HG03457 (cell line): ENCODE results near the gene ASIC2.
"Not testable (repeated sequence)": the region's sequence is repeated elsewhere in the genome, so short reads cannot be mapped to it uniquely, and the experiment has no call there.

Experiments used
- ATAC-seq: cut with Tn5 transposase; IDR thresholded peaks from one replicate; pipeline ENCODE4 v1.9.1; 2021; ENCODE audit warnings: moderate number of reproducible peaks; ENCODE audit not compliant: unreplicated experiment

ASIC2 gene

DNA sequence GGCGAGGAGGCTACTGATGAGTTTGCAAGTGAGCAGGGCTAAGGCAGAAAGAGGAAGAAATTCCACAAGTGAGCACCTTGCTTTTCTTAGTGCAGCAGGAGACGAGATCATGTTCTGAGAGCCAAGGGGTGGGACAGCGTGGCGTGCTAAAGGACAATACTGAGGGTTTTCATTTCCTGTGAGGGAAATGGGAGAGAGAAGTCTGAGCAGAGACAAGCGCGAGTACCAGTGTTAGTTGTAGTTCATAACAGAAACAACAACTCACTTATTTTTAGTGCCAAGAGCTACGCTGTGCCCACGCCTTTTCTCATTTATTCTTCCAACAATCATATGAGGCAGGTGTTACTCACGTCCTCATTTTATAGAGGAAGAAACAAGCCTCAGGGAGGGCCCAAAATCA, 299.1 kb downstream of the ASIC2 start:
- ATAC-seq = no peak

DNA sequence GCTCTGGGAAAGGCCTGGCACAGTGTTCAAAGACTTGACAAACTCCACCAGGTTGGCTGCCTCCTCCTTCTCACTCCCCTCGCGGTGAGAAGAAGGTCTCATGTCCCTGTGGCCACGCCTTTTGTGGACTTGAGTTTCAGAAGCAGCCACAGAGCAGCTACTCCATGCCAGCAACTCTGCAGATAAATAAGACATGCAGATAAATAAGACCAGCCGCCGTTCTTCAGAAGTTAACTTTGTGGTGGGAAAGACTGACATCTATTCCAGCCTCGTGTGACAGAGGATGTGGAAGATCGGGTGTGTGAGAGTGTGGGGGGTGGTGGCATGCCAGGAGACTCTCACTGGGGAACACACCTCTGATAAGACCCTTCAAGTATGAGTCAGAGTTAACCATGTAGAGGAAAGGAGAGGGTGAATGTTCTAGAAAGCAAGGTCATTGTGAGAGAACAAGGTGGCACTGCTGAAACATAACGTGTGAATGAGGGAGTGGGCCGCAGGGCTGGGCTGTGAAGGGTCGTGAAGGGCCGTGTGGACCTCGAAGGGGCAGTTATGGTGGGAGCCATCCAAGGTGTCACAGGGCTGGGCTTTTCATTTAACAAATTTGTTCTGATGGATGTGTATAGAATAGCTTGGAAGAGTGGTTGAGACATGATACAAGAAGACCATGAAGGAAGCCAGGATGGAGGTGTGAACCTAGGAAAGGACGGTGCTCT, 300.6 kb downstream of the ASIC2 start:
- ATAC-seq = no peak

DNA sequence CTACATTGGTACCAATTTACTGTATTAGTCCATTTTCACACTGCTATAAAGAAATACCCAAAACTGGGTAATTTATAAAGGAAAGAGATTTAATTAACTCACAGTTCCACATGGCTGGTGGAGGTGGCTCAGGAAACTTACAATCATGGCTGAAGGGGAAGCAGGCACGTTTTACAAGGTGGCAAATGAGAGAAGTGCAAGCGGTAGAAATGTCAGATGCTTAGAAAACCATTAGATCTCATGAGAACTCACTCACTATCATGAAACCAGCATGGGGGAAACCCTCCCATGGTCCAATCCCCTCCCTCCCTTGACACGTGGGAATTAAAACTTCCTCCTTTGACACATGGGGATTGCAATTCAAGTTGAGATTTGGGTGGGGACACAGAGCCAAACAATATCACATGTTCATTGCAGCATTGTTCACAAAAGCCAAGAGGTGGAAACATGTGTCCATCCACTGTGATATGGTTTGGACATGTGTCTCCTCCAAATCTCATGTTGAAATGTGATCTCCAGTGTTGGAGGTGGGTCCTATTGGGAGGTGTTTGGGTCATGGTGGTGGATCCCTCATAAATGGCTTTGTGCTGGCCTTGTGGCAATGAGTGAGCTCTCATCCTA, 304.5 kb downstream of the ASIC2 start:
- no peak for ATAC-seq

DNA sequence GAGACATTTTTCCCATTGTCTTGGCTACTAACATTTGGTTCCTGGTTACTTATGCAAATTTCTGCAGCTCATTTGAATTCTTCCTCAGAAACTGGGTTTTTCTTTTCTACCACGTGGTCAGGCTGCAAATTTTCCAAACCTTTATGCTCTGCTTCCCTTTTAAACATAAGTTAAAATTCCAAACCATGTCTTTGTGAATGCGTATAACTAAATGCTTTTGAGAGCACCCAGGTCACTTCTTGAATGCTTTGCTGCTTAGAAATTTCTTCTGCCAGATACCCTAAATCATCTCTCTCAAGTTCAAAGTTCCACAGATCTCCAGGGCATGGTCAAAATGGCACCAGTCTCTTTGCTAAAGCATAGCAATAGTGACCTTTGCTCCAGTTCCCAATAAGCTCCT, 305.2 kb downstream of the ASIC2 start:
- not testable (repeated sequence) for ATAC-seq

DNA sequence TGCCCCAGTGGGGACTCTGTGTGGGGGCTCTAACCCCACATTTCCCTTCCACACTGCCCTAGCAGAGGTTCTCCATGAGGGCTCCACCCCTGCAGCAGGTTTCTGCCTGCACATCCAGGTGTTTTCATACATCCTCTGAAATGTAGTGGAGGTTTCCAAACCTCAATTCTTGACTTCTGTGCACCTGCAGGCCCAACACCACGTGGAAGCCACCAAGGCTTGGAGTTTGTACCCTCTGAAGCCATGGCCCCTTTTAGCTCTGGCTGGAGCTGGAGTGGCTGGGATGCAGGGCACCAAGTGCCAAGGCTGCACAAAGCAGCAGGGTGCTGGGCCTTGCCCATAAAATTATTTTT, 305.7 kb downstream of the ASIC2 start:
- ATAC-seq = not testable (repeated sequence)

DNA sequence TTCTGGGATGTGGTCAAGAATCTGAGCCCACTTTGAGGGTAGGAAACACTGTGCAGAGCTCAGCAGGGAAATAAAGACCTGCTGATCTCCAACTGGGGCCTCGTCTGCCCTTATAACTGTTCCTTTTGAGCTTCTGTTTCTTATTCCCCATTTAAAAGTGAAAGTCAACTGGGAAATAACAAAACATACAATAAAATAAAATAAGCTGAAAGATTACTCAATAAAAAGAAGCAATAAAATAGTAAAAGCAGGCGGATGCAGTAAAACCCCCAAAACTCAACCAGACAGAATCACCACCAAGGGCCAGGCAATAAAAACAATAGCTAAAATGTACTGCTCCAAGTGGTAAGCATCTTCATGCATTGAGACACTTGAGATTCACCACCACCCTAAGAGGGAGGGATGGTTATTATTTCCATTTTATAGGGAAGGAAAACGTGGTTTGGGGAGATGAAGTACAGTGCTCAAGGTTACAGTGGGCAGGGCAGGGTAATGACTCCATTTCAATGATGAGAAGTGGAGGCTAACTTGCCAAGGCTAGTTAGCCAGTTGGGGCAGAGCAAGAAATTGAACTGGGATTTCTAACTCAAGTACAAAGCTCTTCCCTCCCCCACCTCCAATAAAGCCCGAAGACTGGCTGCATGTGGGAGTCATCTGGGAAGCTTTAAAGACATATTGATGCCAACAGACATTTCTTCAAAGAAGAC, 307.9 kb downstream of the ASIC2 start:
- ATAC-seq = no peak

DNA sequence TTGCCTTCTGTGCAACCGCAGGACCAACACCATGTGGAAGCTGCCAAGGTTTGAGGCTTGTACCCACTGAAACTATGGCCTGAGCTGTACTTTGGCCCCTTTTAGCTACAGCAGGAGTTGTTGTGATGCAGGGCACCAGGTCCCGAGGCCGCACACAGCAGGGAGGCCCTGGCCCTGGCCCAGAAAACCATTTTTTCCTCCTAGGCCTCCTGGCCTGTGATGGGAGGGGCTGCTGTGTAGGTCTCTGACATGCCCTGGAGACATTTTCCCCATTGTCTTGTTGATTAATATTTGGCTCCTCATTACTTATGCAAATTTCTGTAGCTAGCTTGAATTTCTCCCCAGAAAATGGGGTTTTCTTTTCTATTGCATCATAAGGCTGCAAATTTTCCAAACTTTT, 311.5 kb downstream of the ASIC2 start:
- ATAC-seq = not testable (repeated sequence)

DNA sequence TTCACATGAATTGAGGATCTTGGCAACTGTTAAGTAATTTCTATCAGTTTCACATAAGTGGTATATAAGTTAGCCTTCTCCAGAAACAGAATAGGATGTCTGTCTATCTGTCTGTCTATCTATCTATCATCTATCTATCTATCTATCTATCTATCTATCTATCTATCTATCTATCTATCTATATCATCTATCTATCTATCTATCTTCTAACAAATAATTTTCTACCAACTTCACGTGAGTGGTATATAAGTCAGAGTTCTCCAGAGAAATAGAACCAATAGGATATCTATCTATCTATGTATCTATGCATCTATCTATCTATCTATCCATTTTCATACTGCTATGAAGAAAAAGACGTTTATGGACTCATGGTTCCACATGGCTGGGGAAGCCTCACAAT, 312.9 kb downstream of the ASIC2 start:
- ATAC-seq = no peak

DNA sequence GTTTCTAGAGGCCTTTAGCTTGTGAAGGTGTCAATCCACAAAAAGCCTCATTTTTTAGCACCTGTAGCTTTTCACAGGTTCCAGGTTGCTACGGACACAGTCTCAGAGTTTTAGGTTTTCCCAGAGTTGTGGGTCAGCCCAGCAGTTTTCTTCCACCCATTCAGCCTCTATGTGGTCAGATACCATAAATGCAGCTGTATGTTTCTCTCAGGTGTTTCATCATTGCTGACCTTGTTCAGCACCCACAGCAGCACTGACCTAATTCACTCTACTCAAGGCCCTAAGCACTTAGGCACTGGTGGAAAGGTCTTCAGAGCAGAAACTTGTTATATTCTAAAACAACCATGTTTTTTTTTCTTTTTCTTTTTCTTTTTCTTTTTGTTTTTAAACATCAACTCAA, 316.5 kb downstream of the ASIC2 start:
- ATAC-seq = no peak

DNA sequence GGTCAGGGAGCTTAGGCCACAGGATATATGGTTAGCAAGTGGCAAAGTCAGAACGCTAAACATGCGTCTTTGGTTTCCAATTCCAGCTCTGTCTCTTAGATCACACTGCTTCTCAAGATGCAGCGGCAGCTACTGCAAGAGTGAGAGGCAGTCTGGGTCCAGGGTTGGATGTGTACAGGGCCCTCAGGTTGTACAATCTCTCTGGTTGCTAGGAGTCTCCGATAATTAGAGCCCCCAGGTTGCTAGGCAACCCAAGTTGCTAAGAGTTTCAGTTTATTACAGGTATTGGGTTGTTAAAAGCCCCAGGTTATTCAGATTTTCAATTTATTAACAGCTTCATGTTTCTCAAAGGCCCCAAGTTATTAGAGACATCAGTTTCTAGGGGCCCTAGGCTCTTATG, 317.0 kb downstream of the ASIC2 start:
- ATAC-seq = no peak

DNA sequence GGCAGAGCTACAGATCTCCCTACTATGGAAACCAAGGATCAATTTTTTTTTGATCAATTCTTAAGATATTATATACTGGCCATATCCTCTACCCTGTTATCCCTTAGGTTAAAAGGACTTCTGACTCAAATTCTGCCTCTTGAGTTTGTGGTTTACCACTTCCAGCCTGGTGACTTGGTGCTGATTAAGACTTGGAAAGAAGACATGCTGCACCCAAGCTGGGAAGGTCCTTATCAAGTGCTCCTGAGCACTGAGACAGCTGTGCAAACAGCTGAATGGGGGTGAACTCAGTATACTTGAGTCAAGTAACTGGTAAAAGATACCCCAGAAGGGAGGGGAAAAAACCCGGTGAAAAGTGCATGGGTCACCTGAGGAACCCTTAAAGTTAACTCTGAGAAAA, 321.9 kb downstream of the ASIC2 start:
- no peak for ATAC-seq

DNA sequence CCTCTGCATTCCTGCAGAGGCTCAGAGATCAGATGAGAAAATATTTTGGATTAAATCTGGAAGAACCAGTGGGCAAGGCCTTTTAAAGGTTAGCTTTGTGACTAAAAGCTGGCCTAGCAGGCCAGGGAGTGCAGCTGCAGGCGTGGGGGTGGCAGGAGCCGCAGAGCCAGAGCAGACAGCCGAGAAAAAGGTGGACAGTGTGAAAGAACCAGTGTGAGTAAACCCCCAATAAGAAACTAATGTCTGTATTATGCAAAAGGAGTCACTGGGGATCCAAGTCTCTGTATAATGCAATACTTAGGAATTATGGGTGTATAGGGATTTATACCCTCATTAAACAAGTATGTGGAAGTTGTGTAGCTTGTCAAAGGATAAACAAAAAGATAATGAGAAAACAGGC, 322.8 kb downstream of the ASIC2 start:
- ATAC-seq = no peak

DNA sequence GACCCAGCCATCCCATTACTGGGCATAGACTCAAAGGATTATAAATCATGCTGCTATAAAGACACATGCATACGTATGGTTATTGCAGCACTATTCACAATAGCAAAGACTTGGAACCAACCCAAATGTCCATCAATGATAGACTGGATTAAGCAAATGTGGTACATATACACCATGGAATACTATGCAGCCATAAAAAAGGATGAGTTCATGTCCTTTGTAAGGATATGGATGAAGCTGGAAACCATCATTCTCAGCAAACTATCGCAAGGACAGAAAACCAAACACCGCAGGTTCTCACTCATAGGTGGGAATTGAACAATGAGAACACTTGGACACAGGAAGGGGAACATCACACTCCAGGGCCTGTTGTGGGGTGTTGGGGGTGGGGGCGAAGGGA, 323.9 kb downstream of the ASIC2 start:
- not testable (repeated sequence) for ATAC-seq

DNA sequence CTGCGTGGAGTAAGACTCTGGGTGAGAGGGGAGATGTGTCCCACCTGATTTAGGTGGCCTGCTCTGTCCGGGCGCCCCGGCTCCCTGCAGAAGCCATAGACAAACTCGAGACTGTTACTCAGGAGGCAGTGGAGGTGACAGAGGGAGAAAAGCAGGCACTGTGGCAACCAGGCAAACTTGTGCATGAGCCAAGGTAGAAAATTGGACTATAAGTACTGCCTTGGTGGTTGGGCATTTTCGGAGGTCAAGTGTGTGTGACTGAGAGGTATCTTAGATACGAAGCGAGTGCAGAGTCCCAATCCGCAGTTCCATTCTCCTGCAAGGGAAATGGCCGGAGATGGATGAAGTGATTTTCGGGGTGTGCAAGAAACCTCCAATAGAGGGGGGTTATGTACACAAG, 328.6 kb downstream of the ASIC2 start:
- no peak for ATAC-seq
